NCI-H1092 (cell line): ENCODE data around the gene IGSF21.

ENCODE experiments used
- DNase-seq: peaks from one replicate; lab custom pipeline; 2025; lab: John Stamatoyannopoulos, UW

Gene IGSF21

GRCh38 chr1:18329469-18330253, 222.1 kb downstream of the IGSF21 start:
- DNase-seq, result no peak

- no peak for DNase-seq
Observed at GRCh38 chr1:18332576-18332975, 225.0 kb downstream of the IGSF21 start.

DNA sequence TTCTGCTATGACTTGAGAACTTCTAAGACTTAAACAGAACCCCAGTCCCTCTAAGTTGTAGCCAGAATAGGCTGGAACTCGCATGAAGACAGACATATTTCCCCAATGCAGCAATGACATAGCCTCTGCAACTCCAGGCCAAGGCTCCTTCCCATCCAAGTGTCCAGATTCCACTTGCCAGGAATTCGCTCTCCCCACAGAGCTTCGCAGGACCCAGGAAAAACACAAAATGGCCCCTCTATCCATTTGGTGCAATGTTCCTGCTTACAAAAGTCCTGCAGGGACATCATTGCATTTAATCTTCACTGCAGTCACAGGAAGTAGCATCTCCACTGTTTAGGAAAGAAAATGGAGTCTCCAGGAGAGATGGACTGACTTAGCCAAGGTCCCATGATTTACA, 225.6 kb downstream of the IGSF21 start:
- DNase-seq, result no peak

- DNase-seq, result no peak
Observed at GRCh38 chr1:18336801-18337200, 229.2 kb downstream of the IGSF21 start.

- no peak for DNase-seq
Observed at GRCh38 chr1:18337757-18338156, 230.2 kb downstream of the IGSF21 start.

- no peak for DNase-seq
Observed at GRCh38 chr1:18339161-18339560, 231.6 kb downstream of the IGSF21 start.

DNA sequence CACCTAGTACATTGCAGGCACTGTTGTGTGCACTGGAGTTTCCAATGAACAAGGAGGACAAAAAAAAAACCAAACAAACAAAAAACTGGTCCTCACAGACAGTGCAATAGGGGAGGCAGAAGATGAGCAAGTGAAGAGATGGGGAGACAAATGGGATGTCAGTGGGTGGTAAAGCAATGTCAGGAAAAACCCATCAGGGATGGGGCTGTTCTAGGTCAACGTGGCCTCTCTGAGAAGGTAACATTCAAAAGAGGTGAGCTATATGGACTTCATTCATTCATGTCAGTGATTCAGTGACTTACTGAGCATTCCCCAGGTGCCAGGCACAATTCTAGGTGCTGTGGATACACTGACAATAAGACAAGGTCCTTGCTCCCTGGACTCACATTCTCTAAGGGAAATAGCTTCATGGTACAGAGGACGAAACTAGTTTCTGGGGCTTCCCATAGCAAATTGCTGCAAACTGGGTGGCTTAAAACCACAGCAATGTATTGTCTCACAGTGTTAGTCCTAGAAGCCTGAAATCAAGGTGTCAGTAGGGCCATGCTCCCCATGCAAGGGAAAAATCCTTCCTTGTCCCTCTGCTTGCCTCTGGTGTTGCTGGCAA, 232.7 kb downstream of the IGSF21 start:
- no peak for DNase-seq

DNA sequence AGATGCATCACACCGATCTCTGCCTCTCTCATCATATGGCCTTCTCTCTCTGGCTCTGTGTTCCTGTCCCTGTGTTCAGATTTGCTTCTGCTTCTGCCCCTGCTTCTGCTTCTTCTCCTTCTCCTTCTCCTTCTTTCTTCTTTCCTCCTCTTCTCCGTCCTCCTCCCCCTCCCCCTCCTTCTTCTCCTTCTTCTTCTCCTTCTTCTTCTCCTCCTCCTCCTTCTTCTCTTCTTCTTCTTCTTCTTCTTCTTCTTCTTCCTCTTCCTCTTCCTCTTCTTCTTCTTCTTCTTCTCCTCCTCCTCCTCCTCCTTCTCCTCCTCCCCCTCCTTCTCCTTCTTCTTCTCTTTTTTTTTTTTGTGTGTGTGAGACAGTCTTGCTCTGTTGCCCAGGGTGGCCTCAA, 233.2 kb downstream of the IGSF21 start:
- DNase-seq, result no peak

GRCh38 chr1:18341291-18342069, 233.9 kb downstream of the IGSF21 start:
- no peak for DNase-seq

- DNase-seq, result no peak
Observed at GRCh38 chr1:18342744-18343143, 235.1 kb downstream of the IGSF21 start.

DNA sequence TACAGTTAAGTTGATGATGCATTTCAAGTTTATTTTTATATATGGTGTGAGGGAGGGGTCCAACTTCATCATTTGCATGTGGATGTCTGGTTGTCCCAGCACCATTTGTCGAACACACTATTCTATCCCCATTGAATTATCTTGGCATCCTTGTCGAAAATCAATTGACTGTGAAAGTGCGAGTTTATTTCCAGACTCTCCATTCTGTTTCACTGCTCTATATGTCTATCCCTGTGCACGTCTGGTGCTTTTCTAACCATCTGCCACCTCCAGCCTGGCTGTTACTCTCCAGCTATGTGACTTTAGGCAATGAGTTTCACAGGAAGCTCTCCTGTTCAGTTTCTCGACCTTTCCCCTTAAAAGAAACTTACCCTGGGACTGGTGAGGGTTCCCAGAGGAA, 236.0 kb downstream of the IGSF21 start:
- DNase-seq, result no peak

DNA sequence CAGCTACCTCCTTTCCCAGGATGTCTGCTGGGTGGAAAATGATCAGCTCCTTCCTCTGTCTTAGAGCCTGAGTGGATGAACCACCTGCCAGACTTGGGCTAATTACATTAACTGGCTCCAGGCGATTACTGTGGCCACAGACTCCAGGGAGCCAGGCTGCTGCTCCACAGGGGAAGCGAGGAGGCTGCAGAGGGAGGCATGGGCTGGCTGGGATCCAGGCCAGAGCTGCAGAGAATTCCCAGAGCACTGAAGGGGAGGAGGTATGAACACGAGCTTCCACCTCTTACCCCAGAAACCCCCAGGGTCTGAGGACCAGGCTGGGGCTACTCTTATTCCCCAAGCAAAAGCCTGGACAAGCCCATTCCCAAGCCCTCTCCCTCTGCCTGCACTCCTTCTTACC, 237.2 kb downstream of the IGSF21 start:
- DNase-seq, result peak; percentile 32

- no peak for DNase-seq
Observed at GRCh38 chr1:18347559-18347958, 240.0 kb downstream of the IGSF21 start.

- no peak for DNase-seq
Observed at GRCh38 chr1:18348354-18348753, 240.8 kb downstream of the IGSF21 start.

- DNase-seq, result no peak
Observed at GRCh38 chr1:18350747-18351146, 243.1 kb downstream of the IGSF21 start.

DNA sequence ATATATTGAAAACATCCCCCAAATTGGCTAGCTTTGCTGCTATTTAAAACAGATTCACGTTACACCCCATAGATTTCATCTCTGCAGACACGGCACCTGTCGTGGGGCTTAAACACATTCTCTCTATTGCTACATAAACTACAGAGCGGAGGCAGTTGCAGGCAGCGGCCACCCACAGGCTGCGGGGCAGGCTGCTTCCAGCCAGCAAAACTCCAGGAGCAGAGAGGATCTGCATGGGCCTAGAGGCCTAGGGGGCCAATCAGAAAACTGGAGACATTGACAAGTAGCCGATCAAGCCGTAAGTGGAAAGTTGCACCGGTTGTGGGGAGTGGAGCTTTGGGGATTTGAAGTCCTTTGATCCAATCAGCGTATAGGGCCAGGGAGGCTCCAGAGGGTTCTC, 244.1 kb downstream of the IGSF21 start:
- no peak for DNase-seq

- no peak for DNase-seq
Observed at GRCh38 chr1:18352636-18353265, 245.2 kb downstream of the IGSF21 start.

DNA sequence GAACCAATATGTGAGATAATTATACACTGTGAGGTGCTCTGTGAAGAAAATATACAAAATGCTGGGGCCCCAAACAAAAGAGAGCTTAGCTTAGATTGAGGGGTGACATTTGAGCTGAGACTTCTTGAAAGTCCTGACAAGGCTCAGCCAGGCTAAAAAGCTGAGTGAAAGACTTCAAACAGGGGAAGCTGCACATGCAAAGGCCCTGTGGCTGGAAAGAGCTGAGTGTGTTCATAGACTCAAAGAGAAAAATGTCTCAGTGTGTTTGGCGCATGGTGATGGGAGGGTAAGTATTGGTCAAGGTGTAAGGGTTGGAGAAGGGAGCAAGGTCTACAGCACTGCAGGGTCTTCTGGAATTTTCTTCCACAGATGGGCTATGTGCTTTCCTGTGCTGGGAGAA, 245.9 kb downstream of the IGSF21 start:
- no peak for DNase-seq

DNA sequence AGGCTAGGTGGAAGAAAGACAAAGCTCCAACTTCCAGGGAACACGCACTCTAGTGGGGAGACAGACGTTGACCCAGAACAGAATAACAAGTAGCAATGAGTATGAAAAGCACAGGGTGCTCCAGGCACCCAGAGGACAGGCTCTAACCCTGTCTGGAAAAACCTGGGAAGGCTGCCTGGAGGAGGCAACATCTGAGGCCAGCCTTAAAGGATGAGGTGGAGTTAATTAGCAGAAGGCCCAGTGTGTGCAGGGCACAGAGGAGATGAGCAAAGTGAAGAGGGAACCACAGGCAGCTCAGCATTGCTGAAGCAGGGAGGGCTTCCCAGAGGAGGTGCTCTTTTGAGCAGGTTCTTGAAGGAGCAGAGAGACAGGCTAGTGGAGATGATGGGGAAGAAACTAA, 246.4 kb downstream of the IGSF21 start:
- DNase-seq, result no peak

GRCh38 chr1:18354612-18355011, 247.0 kb downstream of the IGSF21 start:
- DNase-seq, result peak; percentile 41

DNA sequence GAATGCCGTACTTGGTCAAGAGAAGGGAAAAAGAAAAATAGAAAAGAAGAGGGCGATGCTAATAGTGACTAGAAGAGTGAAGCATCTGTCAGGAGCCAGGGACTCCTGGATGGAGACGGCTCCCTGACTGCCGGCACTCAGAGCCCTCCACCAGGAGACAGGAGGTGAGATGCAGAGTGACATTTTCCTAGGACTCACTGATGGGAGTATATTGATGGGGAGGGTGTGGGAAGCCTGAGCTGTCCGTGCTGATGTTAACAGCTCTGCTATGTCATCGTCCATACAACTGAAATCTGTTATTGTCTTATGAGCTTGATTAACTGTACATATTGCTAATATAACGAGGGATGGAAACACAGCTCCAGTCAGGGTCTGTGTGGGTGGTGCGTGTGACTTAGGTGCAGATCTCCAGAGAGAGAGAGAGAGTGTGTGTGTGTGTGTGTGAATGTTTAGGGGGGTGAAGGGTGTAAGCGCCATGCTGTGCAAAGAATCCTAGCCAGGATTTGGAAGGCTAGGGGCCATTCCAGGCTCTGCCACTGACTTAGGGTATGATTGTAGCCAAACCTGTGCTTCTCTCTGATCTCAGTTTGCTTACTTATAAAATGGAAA, 250.1 kb downstream of the IGSF21 start:
- no peak for DNase-seq

- no peak for DNase-seq
Observed at GRCh38 chr1:18358600-18358999, 251.0 kb downstream of the IGSF21 start.
